ENCODE results near the gene HMGB1. TPM values are rescaled to one million over a fixed set of nuclear protein-coding genes. Genes with fewer than 3 reads are reported as not detected.
"Not testable (repeated sequence)": the region's sequence is repeated elsewhere in the genome, so short reads cannot be mapped to it uniquely, and the experiment has no call there.

Gene HMGB1
- total and polyA plus RNA-seq, 3 donors from 2014 or later: 256 to 298 (median 285) TPM

- H3K4me1 ChIP-seq: peaks cover 20% of the 10 kb centered on the region
- no peak for TF ChIP-seq POLR2A (IDR thresholded peaks at IDR 0.05)
- TF ChIP-seq, protein P1, sequence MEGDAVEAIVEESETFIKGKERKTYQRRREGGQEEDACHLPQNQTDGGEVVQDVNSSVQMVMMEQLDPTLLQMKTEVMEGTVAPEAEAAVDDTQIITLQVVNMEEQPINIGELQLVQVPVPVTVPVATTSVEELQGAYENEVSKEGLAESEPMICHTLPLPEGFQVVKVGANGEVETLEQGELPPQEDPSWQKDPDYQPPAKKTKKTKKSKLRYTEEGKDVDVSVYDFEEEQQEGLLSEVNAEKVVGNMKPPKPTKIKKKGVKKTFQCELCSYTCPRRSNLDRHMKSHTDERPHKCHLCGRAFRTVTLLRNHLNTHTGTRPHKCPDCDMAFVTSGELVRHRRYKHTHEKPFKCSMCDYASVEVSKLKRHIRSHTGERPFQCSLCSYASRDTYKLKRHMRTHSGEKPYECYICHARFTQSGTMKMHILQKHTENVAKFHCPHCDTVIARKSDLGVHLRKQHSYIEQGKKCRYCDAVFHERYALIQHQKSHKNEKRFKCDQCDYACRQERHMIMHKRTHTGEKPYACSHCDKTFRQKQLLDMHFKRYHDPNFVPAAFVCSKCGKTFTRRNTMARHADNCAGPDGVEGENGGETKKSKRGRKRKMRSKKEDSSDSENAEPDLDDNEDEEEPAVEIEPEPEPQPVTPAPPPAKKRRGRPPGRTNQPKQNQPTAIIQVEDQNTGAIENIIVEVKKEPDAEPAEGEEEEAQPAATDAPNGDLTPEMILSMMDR (IDR thresholded peaks at IDR 0.05): no peak
- peak; percentile 85 for DNase-seq
- intact Hi-C loops (cut with DNase I; ENCODE audit: low total_unique reads): loop anchor here (10.0 kb wide), 1 partner anchor 150 kb away; the partner anchor contains the start of gene USPL1
- H3K36me3 ChIP-seq (ENCODE audit: low read depth, missing control alignments): no peaks in the 10 kb centered on the region
- WGBS, 2 donors: 0% methylated on average over 49 of the region's 136 CpGs; no CpG with 5 or more reads in 1 of the 2 donors
- no peaks in the 10 kb centered on the region for H3K9me3 ChIP-seq
- peak overlapping the region; percentile 80 to 81 for H3K4me3 ChIP-seq
- no peaks in the 10 kb centered on the region for H3K27me3 ChIP-seq
- peak overlapping the region; percentile 98 to 99 for H3K27ac ChIP-seq
Measured at GRCh38 chr13:30464496-30465342, 1.0 kb downstream of the HMGB1 start.

DNA sequence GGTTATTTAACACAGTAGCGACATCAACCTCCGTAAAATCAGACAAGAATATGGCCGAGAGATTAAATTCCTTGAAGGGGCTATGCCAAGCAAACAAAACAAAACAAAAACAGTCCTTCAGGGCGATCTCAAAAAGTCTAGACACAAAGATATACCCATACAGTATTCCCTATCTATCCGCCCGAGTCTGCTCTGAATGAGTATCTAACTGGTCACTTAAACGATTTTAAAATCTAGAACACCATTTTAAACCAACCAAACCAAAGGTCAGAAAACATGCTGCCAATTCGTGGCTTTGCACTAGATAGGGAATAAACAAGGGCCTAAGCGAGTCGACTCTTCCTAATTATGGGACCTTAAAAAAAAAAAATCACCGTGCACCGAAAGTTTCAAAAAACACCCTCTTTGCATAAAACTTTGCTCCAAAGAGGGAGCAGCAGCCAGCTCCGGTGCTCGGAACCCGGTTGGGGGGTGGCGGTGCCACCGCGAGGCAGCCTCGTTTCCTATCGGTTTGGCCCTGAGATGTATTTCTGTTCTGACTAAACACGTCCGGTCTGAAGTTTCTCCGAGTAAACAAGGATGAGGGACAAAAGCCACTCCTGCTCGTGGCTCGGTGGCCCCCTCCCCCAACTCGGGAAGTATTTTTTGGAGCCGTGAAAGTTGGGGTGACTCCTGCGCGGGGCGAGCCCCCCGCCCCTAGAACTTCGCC is 1.8 kb downstream of the HMGB1 start:
- intact Hi-C loops (cut with DNase I; ENCODE audit: low total_unique reads): loop anchor here (10.0 kb wide), 1 partner anchor 151 kb away; the partner anchor contains the start of gene USPL1
- Histone ChIP-seq H3K27me3 (no peaks in the 10 kb centered on the region), H3K36me3 (ENCODE audit: low read depth, missing control alignments) (no peaks in the 10 kb centered on the region), H3K27ac (peak overlapping the region; percentile 98 to 99), H3K9me3 (no peaks in the 10 kb centered on the region), H3K4me3 (peak overlapping the region; percentile 80 to 81), H3K4me1 (peaks cover 22% of the 10 kb centered on the region)
- WGBS, 2 donors: 1% methylated on average over 26 to 32 of the region's 32 CpGs
- no peak for TF ChIP-seq POLR2A (IDR thresholded peaks at IDR 0.05)
- TF ChIP-seq, protein P1 (IDR thresholded peaks at IDR 0.05): no peak
- peak; percentile 67 for DNase-seq

DNA sequence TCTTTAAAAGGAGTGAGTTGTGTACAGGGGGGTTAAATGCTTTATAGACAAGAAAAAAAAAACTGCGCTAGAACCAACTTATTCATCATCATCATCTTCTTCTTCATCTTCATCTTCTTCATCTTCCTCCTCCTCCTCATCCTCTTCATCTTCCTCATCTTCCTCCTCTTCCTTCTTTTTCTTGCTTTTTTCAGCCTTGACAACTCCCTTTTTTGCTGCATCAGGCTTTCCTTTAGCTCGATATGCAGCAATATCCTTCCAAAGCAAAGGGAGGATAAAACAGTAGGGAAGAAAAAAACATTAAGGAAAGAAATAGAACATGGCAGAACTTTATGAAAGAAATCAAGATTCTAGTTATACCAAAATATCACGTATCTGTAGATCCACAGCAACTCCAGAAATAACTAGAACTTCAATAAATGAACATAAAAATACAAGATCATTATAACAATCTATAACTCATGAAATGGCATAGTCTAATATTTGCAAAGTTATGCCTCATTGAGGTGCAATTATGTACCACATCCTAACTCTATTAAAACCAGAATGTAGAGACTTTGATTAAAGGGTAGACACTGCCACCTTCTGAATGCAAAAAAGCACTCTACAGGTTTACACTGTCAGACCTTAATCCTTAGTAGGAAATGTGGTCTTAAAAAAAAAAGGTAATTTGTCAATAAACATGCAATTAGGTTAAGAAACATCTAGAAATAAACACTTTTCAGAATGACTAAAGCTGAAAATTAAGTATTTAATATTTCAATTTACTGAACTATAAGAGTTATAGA is 4.3 kb downstream of the HMGB1 start:
- H3K9me3 ChIP-seq; H3K4me3 ChIP-seq; H3K36me3 ChIP-seq (ENCODE audit: low read depth, missing control alignments); DNase-seq; H3K27me3 ChIP-seq: not testable (repeated sequence)
- Histone ChIP-seq H3K27ac (peak overlapping the region in 1 of 2 donors; percentile 98), H3K4me1 (peaks cover 22% of the 10 kb centered on the region)
- TF ChIP-seq, protein P1 (IDR thresholded peaks at IDR 0.05): peak in 1 of 3 experiments; percentile 20
- WGBS, 2 donors: 79 to 83% methylated on average over 3 of the region's 3 CpGs
- intact Hi-C loops (cut with DNase I; ENCODE audit: low total_unique reads): loop anchor here (10.0 kb wide), 1 partner anchor 153 kb away; the partner anchor contains the start of gene USPL1

DNA sequence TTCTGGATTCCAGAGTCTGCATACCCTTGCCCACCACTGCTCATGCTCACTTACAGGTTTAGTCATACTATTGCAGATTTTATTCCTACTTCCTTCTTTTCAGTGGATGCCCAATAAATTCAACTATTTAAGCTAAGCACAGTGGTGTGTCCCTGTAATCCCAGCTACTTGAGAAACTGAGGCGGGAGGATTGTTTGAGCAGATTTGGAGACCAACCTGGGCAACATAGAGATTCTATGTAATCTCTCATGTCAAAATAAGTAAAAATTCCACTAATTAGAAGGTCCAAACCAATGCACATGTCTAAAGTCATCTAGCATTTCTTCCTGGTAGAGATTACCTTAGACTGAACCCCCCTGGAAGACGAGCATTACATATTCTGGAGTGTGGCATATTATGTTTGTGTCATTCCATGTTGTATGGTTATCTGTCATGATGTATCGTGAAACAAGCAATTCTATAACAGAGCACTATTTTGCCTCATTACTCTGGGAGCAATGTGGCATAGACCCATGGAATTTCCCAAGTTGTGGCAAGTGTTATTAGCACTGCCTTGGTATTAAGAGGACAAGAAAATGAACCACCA is 8.3 kb downstream of the HMGB1 start:
- no peak overlapping the region for H3K4me3 ChIP-seq
- H3K27ac ChIP-seq: no peak overlapping the region
- no peaks in the 10 kb centered on the region for H3K36me3 ChIP-seq (ENCODE audit: low read depth, missing control alignments)
- intact Hi-C loops (cut with DNase I; ENCODE audit: low total_unique reads): no loop called here
- H3K4me1 ChIP-seq: peaks cover 16% of the 10 kb centered on the region
- H3K9me3 ChIP-seq: no peaks in the 10 kb centered on the region
- no peaks in the 10 kb centered on the region for H3K27me3 ChIP-seq
- WGBS, 2 donors: 65 to 70% methylated on average over 3 of the region's 3 CpGs
- TF ChIP-seq POLR2A (IDR thresholded peaks at IDR 0.05): no peak
- TF ChIP-seq, protein P1 (IDR thresholded peaks at IDR 0.05): no peak
- no peak for DNase-seq

Data from testis (tissue), 3 donors.